ENCODE results near the gene ELMO3.

The ELMO3 gene

GRCh38 chr16:67158637-67159600, 40.0 kb upstream of the ELMO3 start:
- no peak for TF ChIP-seq CTCF (IDR thresholded peaks at IDR 0.05; ENCODE audit: low read depth, low read length, missing control alignments)
- peak overlapping the region; percentile 79 for H3K4me3 ChIP-seq (replicated peaks; ENCODE audit: low read depth, low read length)
- no peak for DNase-seq (ENCODE audit: extremely low read depth, low read depth)

GRCh38 chr16:67161595-67162058, 37.3 kb upstream of the ELMO3 start:
- no peak for TF ChIP-seq CTCF (IDR thresholded peaks at IDR 0.05; ENCODE audit: low read depth, low read length, missing control alignments)
- peak overlapping the region; percentile 79; the same call in 1 of the 2 replicates for H3K4me3 ChIP-seq (replicated peaks; ENCODE audit: low read depth, low read length)

GRCh38 chr16:67162506-67163163, 36.3 kb upstream of the ELMO3 start:
- no peak overlapping the region for H3K4me3 ChIP-seq (replicated peaks; ENCODE audit: low read depth, low read length)
- TF ChIP-seq CTCF (IDR thresholded peaks at IDR 0.05; ENCODE audit: low read depth, low read length, missing control alignments): no peak
- no peak for DNase-seq (ENCODE audit: extremely low read depth, low read depth)

More at GRCh38 chr16:67161595-67162058, 37.3 kb upstream of the ELMO3 start:
- no peak for DNase-seq (ENCODE audit: extremely low read depth, low read depth)

GRCh38 chr16:67163164-67163998, 35.5 kb upstream of the ELMO3 start:
- TF ChIP-seq CTCF (IDR thresholded peaks at IDR 0.05; ENCODE audit: low read depth, low read length, missing control alignments): no peak
- peak overlapping the region; percentile 15 for H3K4me3 ChIP-seq (replicated peaks; ENCODE audit: low read depth, low read length)
- DNase-seq (ENCODE audit: extremely low read depth, low read depth): no peak

- peak overlapping the region; percentile 15; the same call in 1 of the 2 replicates for H3K4me3 ChIP-seq (replicated peaks; ENCODE audit: low read depth, low read length)
- DNase-seq (ENCODE audit: extremely low read depth, low read depth): no peak
- TF ChIP-seq CTCF (IDR thresholded peaks at IDR 0.05; ENCODE audit: low read depth, low read length, missing control alignments): no peak
Observed at GRCh38 chr16:67163999-67164558, 34.9 kb upstream of the ELMO3 start.

GRCh38 chr16:67164599-67165061, 34.3 kb upstream of the ELMO3 start, which contains the start of gene HSF4:
TSS of gene HSF4 (plus strand) at chr16:67164745. CDS start at chr16:67164812, 67 bp downstream.
- H3K4me3 ChIP-seq (replicated peaks; ENCODE audit: low read depth, low read length): peak within 1 kb of the TSS; percentile 15; the same call in 1 of the 2 replicates
- no peak for TF ChIP-seq CTCF (IDR thresholded peaks at IDR 0.05; ENCODE audit: low read depth, low read length, missing control alignments)
- no peak for DNase-seq (ENCODE audit: extremely low read depth, low read depth)
